Astrocyte (in vitro differentiated cells and primary cell): ENCODE results near the gene HLA-G. TPM values are rescaled to one million over a fixed set of nuclear protein-coding genes. Genes with fewer than 3 reads are reported as not detected.

Experiments
- DNase-seq: peaks from one replicate; pipeline ENCODE4 v3.0.0-alpha.2; 2010; ENCODE audit warnings: low read depth
- FAIRE-seq: peaks from 2 replicates; lab custom pipeline; 2011; peaks lifted over from hg19 to GRCh38; lab: Jason Lieb, UNC
- H2AFZ ChIP-seq: 2 replicates; pipeline ENCODE4 v1.6.0; 2012; ENCODE audit warnings: low read depth, low read length, inconsistent platforms
- H3K27ac ChIP-seq: 2 replicates; pipeline ENCODE4 v1.5.1; 2011; ENCODE audit warnings: low read depth, low read length, inconsistent platforms
- H3K27me3 ChIP-seq: 2 replicates; pipeline ENCODE4 v1.6.0; 2011; ENCODE audit warnings: low read length, inconsistent platforms; ENCODE audit not compliant: insufficient read depth
- H3K36me3 ChIP-seq: 2 replicates; pipeline ENCODE4 v1.5.1; 2011; ENCODE audit warnings: low read length, inconsistent platforms; ENCODE audit not compliant: insufficient read depth
- H3K4me1 ChIP-seq: 2 replicates; pipeline ENCODE4 v1.5.1; 2011; ENCODE audit warnings: low read length, inconsistent platforms; ENCODE audit not compliant: insufficient read depth
- H3K4me2 ChIP-seq: 2 replicates; pipeline ENCODE4 v1.6.0; 2012; ENCODE audit warnings: low read length, inconsistent platforms
- H3K4me3 ChIP-seq: 2 replicates; pipeline ENCODE4 v1.5.1; 2011; ENCODE audit warnings: low read depth, mild to moderate bottlenecking, low read length, inconsistent platforms; ENCODE audit not compliant: insufficient read depth
- H3K79me2 ChIP-seq: 2 replicates; pipeline ENCODE4 v1.6.0; 2012; ENCODE audit warnings: mild to moderate bottlenecking, low read length, inconsistent platforms; ENCODE audit not compliant: insufficient read depth
- H3K9ac ChIP-seq: 2 replicates; pipeline ENCODE4 v1.6.0; 2012; ENCODE audit warnings: mild to moderate bottlenecking, low read length, inconsistent platforms
- H3K9me3 ChIP-seq: 2 replicates; pipeline ENCODE4 v1.5.1; 2012; ENCODE audit warnings: low read depth, mild to moderate bottlenecking, low read length, inconsistent platforms; ENCODE audit not compliant: insufficient read depth
- H4K20me1 ChIP-seq: 2 replicates; pipeline ENCODE4 v1.6.0; 2012; ENCODE audit warnings: low read length, inconsistent platforms; ENCODE audit not compliant: insufficient read depth
- H3K27ac Mint-ChIP-seq: one replicate; pipeline ENCODE4 v1.8.0; 2021; ENCODE audit warnings: mild to moderate bottlenecking, mixed read lengths; ENCODE audit not compliant: unreplicated experiment
- H3K27me3 Mint-ChIP-seq: one replicate; pipeline ENCODE4 v1.8.0; 2021; ENCODE audit warnings: low read depth, mixed read lengths; ENCODE audit not compliant: unreplicated experiment
- H3K36me3 Mint-ChIP-seq: one replicate; pipeline ENCODE4 v1.8.0; 2021; ENCODE audit warnings: low read depth, mixed read lengths; ENCODE audit not compliant: unreplicated experiment
- H3K4me1 Mint-ChIP-seq: one replicate; pipeline ENCODE4 v1.8.0; 2021; ENCODE audit warnings: low read depth, mixed read lengths; ENCODE audit not compliant: unreplicated experiment
- H3K4me3 Mint-ChIP-seq: one replicate; pipeline ENCODE4 v1.8.0; 2021; ENCODE audit warnings: mild to moderate bottlenecking, moderate library complexity, mixed read lengths; ENCODE audit not compliant: unreplicated experiment
- H3K9me3 Mint-ChIP-seq: one replicate; pipeline ENCODE4 v1.8.0; 2021; ENCODE audit warnings: mild to moderate bottlenecking, mixed read lengths; ENCODE audit not compliant: unreplicated experiment
- EZH2 ChIP-seq: IDR thresholded peaks from 2 replicates; pipeline ENCODE4 v1.6.1; 2012; ENCODE audit warnings: mild to moderate bottlenecking, low read length, inconsistent platforms; ENCODE audit not compliant: insufficient read depth
- total RNA-seq: library from RNA; stranded (reverse); gene quantifications from 2 replicates; pipeline ENCODE4 v1.2.1, GENCODE V29; 2021
- TF ChIP-seq, protein P1 (sequence below): IDR thresholded peaks from 2 replicates; pipeline ENCODE4 v1.5.1; 2011; ENCODE audit warnings: low read depth, mild to moderate bottlenecking, inconsistent platforms, low read length, moderate library complexity; ENCODE audit not compliant: insufficient read depth

Gene HLA-G
- total RNA-seq, 1 donor from 2014 or later: 0.79 TPM

DNA sequence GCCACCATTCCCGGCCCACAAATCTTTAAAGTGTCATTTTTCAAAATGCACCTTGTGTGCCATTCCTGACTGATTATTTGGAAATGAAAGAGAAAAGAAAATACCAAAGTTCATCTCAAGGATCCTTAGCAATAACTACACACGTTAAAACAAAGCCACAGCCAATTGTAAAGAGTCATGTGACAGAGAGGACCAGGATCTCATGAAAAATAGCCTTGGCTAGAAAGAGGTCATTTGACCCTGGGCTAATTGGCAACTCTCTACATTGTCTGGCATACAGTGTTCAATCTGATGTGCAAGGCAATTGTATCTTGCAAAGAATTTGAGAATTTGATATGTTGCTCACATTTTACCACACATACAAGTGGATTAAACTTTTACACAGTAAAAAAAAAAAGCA, 31.6 kb upstream of the HLA-G start:
- H3K27me3 Mint-ChIP-seq: peaks cover 31% of the 10 kb centered on the region
- Histone ChIP-seq H3K4me3 (no peak overlapping the region), H3K4me2 (no peak overlapping the region), H3K79me2 (no peaks in the 10 kb centered on the region), H3K27ac (no peak overlapping the region), H3K36me3 (no peaks in the 10 kb centered on the region), H4K20me1 (no peaks in the 10 kb centered on the region), H3K4me1 (no peaks in the 10 kb centered on the region), H3K27me3 (peaks cover 26% of the 10 kb centered on the region), H2AFZ (no peak overlapping the region), H3K9me3 (no peaks in the 10 kb centered on the region), H3K9ac (no peak overlapping the region)
- H3K36me3 Mint-ChIP-seq: no peaks in the 10 kb centered on the region
- TF ChIP-seq, protein P1, sequence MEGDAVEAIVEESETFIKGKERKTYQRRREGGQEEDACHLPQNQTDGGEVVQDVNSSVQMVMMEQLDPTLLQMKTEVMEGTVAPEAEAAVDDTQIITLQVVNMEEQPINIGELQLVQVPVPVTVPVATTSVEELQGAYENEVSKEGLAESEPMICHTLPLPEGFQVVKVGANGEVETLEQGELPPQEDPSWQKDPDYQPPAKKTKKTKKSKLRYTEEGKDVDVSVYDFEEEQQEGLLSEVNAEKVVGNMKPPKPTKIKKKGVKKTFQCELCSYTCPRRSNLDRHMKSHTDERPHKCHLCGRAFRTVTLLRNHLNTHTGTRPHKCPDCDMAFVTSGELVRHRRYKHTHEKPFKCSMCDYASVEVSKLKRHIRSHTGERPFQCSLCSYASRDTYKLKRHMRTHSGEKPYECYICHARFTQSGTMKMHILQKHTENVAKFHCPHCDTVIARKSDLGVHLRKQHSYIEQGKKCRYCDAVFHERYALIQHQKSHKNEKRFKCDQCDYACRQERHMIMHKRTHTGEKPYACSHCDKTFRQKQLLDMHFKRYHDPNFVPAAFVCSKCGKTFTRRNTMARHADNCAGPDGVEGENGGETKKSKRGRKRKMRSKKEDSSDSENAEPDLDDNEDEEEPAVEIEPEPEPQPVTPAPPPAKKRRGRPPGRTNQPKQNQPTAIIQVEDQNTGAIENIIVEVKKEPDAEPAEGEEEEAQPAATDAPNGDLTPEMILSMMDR: no peak
- no peak for TF ChIP-seq EZH2
- H3K9me3 Mint-ChIP-seq: peaks cover 11% of the 10 kb centered on the region
- DNase-seq: no peak
- no peak overlapping the region for H3K27ac Mint-ChIP-seq
- no peak overlapping the region for H3K4me3 Mint-ChIP-seq
- no peak for FAIRE-seq
- H3K4me1 Mint-ChIP-seq: peaks cover 6% of the 10 kb centered on the region

DNA sequence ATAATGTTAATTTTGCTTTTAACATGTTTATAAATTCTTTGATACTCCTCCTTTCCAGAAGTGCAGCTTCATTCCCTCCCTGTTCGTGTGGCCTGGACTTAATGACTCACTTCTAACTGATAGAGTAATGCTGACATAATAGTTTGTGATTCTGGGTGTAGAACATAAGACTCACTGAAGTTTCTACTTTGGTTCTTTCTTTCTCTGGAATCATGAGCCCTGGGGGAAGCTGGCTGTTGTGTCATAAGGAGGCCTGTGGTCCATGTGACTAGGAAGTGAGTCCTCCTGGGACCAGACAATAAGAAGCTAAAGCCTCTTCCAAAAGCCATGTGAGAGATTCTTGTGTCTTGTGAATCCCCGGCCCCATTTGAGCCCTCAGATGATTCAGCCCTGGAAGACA, 30.5 kb upstream of the HLA-G start:
- FAIRE-seq (no peak), DNase-seq (no peak)
- peaks cover 11% of the 10 kb centered on the region for H3K9me3 Mint-ChIP-seq
- peaks cover 27% of the 10 kb centered on the region for H3K27me3 Mint-ChIP-seq
- H3K9me3 ChIP-seq: no peaks in the 10 kb centered on the region
- no peaks in the 10 kb centered on the region for H4K20me1 ChIP-seq
- TF ChIP-seq, protein P1: no peak
- TF ChIP-seq EZH2: no peak
- H3K4me3 Mint-ChIP-seq: no peak overlapping the region
- H3K36me3 Mint-ChIP-seq: no peaks in the 10 kb centered on the region
- peaks cover 6% of the 10 kb centered on the region for H3K4me1 Mint-ChIP-seq
- H3K36me3 ChIP-seq: no peaks in the 10 kb centered on the region
- no peaks in the 10 kb centered on the region for H3K79me2 ChIP-seq
- H3K4me1 ChIP-seq: no peaks in the 10 kb centered on the region
- H3K4me3 ChIP-seq: no peak overlapping the region
- H2AFZ ChIP-seq: no peak overlapping the region
- no peak overlapping the region for H3K9ac ChIP-seq
- peak overlapping the region; percentile 50 for H3K27ac Mint-ChIP-seq
- H3K27ac ChIP-seq: peak overlapping the region; percentile 30
- H3K4me2 ChIP-seq: no peak overlapping the region
- H3K27me3 ChIP-seq: peaks cover 15% of the 10 kb centered on the region

DNA sequence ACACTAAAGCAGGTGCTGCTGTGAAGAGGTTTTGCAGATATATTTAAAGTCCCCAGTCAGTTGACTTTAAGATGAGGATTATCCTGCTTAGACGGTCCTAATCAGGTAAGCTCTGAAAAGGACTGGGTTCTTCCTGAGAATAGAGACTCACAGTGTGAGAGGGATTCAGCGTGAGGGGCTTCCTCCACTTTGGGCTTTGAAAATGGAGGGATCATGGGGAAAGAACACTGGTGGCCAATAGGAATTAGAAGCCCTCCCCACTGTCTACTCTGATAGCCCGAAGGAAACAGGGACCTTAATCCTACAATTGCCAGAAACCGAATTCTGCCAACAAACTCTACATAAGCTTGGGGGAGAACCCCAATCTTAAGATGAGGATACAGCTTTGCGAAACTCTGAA, 29.7 kb upstream of the HLA-G start:
- Histone ChIP-seq H4K20me1 (no peaks in the 10 kb centered on the region), H3K27ac (no peak overlapping the region), H3K27me3 (peaks cover 10% of the 10 kb centered on the region), H3K4me1 (no peaks in the 10 kb centered on the region), H3K79me2 (no peaks in the 10 kb centered on the region), H2AFZ (no peak overlapping the region), H3K36me3 (no peaks in the 10 kb centered on the region), H3K9ac (no peak overlapping the region), H3K4me3 (no peak overlapping the region), H3K9me3 (no peaks in the 10 kb centered on the region), H3K4me2 (no peak overlapping the region)
- Mint-ChIP-seq H3K27ac (no peak overlapping the region), H3K27me3 (peaks cover 30% of the 10 kb centered on the region), H3K4me3 (no peak overlapping the region), H3K9me3 (peaks cover 13% of the 10 kb centered on the region), H3K4me1 (peaks cover 6% of the 10 kb centered on the region), H3K36me3 (peaks cover 2% of the 10 kb centered on the region)
- DNase-seq (no peak), FAIRE-seq (no peak)
- no peak for TF ChIP-seq EZH2
- TF ChIP-seq, protein P1: no peak
